Hepatocyte (in vitro differentiated cells): ENCODE results near the gene GTF3C1. TPM values are rescaled to one million over a fixed set of nuclear protein-coding genes. Genes with fewer than 3 reads are reported as not detected.

Experiments
- DNase-seq: peaks from one replicate; pipeline ENCODE4 v3.0.0-alpha.2; 2016; ENCODE audit warnings: low spot score
- H2AFZ ChIP-seq: fragments of 200-600 bp; sonication (generic); 2 replicates; pipeline ENCODE4 v1.6.0; 2016; ENCODE audit warnings: antibody characterized with exemption, mild to moderate bottlenecking
- H3K27ac ChIP-seq: fragments of 200-600 bp; sonication (generic); 2 replicates; pipeline ENCODE4 v1.5.1; 2016; ENCODE audit warnings: mild to moderate bottlenecking
- H3K27me3 ChIP-seq: fragments of 200-600 bp; sonication (generic); 2 replicates; pipeline ENCODE4 v1.6.1; 2016
- H3K36me3 ChIP-seq: fragments of 200-600 bp; sonication (generic); replicated peaks from 2 replicates; pipeline ENCODE4 v1.5.1; 2016; ENCODE audit warnings: low read depth; ENCODE audit not compliant: insufficient read depth
- H3K4me1 ChIP-seq: fragments of 200-600 bp; sonication (generic); 2 replicates; pipeline ENCODE4 v1.5.1; 2016; ENCODE audit warnings: mild to moderate bottlenecking, moderate library complexity; ENCODE audit not compliant: insufficient read depth
- H3K4me2 ChIP-seq: fragments of 200-600 bp; sonication (generic); 2 replicates; pipeline ENCODE4 v1.6.0; 2016
- H3K4me3 ChIP-seq: fragments of 200-600 bp; sonication (generic); 2 replicates; pipeline ENCODE4 v1.5.1; 2016; ENCODE audit warnings: mild to moderate bottlenecking
- H3K79me2 ChIP-seq: fragments of 200-600 bp; sonication (generic); 2 replicates; pipeline ENCODE4 v1.6.0; 2017; ENCODE audit warnings: mild to moderate bottlenecking
- H3K9me2 ChIP-seq: fragments of 200-600 bp; sonication (generic); replicated peaks from 2 replicates; pipeline ENCODE4 v1.6.0; 2017; ENCODE audit warnings: mild to moderate bottlenecking; ENCODE audit not compliant: insufficient read depth
- H3K9me3 ChIP-seq: fragments of 200-600 bp; sonication (generic); 2 replicates; pipeline ENCODE4 v1.5.1; 2016; ENCODE audit warnings: low read depth, mild to moderate bottlenecking
- H4K20me1 ChIP-seq: fragments of 200-600 bp; sonication (generic); 2 replicates; pipeline ENCODE4 v1.6.0; 2016; ENCODE audit warnings: mild to moderate bottlenecking; ENCODE audit not compliant: insufficient read depth, poor library complexity, severe bottlenecking
- EZH2 ChIP-seq: fragments of 200-600 bp; sonication (generic); IDR thresholded peaks from 2 replicates; pipeline ENCODE4 v1.6.1; 2016; ENCODE audit warnings: antibody characterized with exemption, mild to moderate bottlenecking, borderline replicate concordance
- EZH2phosphoT487 ChIP-seq: fragments of 200-600 bp; sonication (generic); IDR thresholded peaks from one replicate; pipeline ENCODE4 v1.6.1; 2018; ENCODE audit warnings: antibody characterized with exemption, mild to moderate bottlenecking, low read depth, moderate library complexity; ENCODE audit not compliant: unreplicated experiment, severe bottlenecking
- WGBS: methylation state at CpG from one replicate; pipeline ENCODE4 v1.1.6; 2016; ENCODE audit warnings: low lambda C conversion rate; ENCODE audit errors: missing lambda C conversion rate; 5-methylcytosine and 5-hydroxymethylcytosine counted together
- polyA plus RNA-seq: library from polyadenylated mRNA; unstranded; fragments of >200 nt; fragmentation: Nextera tagmentation; extraction: Ambion mirVana; gene quantifications from 2 replicates; pipeline ENCODE4 v1.2.1, GENCODE V29; 2016
- total RNA-seq: library from RNA; depleted of rRNA; stranded (reverse); fragments of >200 nt; gene quantifications from 2 replicates; pipeline ENCODE4 v1.2.3, GENCODE V29; 2014
- TF ChIP-seq, protein P1 (sequence below): fragments of 200-600 bp; sonication (generic); IDR thresholded peaks from 2 replicates; pipeline ENCODE4 v1.5.1; 2016; ENCODE audit warnings: antibody characterized with exemption, mild to moderate bottlenecking; ENCODE audit not compliant: poor library complexity

The GTF3C1 gene
- total and polyA plus RNA-seq, 2 experiments from 2014 or later: 41.5 to 59.6 TPM

- WGBS: 87% methylated on average over 15 of the region's 15 CpGs
- H3K27me3 ChIP-seq: no peaks in the 10 kb centered on the region
- TF ChIP-seq, protein P1, sequence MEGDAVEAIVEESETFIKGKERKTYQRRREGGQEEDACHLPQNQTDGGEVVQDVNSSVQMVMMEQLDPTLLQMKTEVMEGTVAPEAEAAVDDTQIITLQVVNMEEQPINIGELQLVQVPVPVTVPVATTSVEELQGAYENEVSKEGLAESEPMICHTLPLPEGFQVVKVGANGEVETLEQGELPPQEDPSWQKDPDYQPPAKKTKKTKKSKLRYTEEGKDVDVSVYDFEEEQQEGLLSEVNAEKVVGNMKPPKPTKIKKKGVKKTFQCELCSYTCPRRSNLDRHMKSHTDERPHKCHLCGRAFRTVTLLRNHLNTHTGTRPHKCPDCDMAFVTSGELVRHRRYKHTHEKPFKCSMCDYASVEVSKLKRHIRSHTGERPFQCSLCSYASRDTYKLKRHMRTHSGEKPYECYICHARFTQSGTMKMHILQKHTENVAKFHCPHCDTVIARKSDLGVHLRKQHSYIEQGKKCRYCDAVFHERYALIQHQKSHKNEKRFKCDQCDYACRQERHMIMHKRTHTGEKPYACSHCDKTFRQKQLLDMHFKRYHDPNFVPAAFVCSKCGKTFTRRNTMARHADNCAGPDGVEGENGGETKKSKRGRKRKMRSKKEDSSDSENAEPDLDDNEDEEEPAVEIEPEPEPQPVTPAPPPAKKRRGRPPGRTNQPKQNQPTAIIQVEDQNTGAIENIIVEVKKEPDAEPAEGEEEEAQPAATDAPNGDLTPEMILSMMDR: no peak
- no peak for TF ChIP-seq EZH2
- TF ChIP-seq EZH2phosphoT487: no peak
These were observed 117.8 kb downstream of the GTF3C1 start for GRCh38 chr16:27431773-27432532.

DNA sequence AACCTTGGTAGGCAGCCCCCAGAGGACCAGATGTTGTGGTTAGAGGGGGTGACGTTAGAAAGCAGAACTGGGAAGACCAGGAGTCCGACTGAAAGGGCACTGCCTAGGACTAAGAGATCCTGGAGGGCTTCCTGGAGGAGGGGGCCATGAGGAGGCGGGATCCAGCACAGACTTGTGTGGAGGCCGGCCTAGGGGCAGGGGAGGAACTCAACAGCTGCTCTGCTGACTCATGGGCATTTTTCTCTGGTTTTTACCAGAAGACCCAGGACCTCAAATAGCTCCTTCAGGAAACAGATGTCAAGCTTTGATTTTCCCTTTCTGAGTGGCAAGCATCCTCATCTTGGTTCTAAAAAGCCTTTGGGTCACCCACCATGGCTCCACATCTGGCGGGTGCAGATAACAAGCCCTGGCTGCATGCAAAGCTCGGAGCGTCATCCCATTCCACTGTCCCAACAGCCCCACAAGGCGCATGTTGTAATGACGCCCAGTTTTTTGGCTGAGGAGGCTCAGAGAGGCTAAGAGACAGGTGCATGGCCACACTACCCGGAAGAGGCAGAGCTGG is 118.7 kb downstream of the GTF3C1 start:
- Histone ChIP-seq H3K9me3 (no peaks in the 10 kb centered on the region), H3K79me2 (no peaks in the 10 kb centered on the region), H3K4me3 (no peak overlapping the region), H3K9me2 (no peaks in the 10 kb centered on the region), H3K27ac (no peak overlapping the region), H4K20me1 (no peaks in the 10 kb centered on the region), H3K27me3 (no peaks in the 10 kb centered on the region), H3K4me1 (no peaks in the 10 kb centered on the region), H2AFZ (no peak overlapping the region), H3K36me3 (no peaks in the 10 kb centered on the region), H3K4me2 (no peak overlapping the region)
- no peak for DNase-seq
- 87% methylated on average over 10 of the region's 10 CpGs for WGBS
- TF ChIP-seq, protein P1: no peak
- TF ChIP-seq EZH2phosphoT487 (no peak), EZH2 (no peak)

More at GRCh38 chr16:27431773-27432532, 117.8 kb downstream of the GTF3C1 start:
- Histone ChIP-seq H3K4me2 (no peak overlapping the region), H3K27ac (no peak overlapping the region), H3K4me3 (no peak overlapping the region), H3K9me2 (no peaks in the 10 kb centered on the region), H4K20me1 (no peaks in the 10 kb centered on the region), H3K9me3 (no peaks in the 10 kb centered on the region), H2AFZ (no peak overlapping the region), H3K4me1 (no peaks in the 10 kb centered on the region), H3K79me2 (no peaks in the 10 kb centered on the region), H3K36me3 (no peaks in the 10 kb centered on the region)
- DNase-seq: no peak

DNA sequence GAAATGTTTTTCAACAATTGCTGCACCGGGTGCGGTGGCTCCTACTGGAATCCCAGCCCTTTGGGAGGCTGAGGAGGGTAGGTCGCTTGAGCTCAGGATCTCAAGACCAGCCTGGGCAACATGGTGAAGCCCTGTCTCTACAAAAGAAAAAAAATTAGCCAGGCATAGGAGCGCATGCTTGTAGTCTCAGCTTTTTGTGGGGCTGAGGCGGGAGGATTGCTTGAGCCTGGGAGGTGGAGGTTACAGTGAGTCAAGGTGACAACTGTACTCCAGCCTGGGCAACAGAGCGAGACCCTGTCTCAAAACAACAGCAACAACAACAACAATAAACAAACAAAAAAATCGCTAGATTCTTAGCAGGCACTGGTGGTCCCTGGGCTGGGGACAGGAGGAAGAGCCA is 119.2 kb downstream of the GTF3C1 start:
- H3K79me2 ChIP-seq: no peaks in the 10 kb centered on the region
- DNase-seq: no peak
- H3K4me2 ChIP-seq: no peak overlapping the region
- H3K27ac ChIP-seq: no peak overlapping the region
- TF ChIP-seq, protein P1: no peak
- TF ChIP-seq EZH2 (no peak), EZH2phosphoT487 (no peak)
- no peaks in the 10 kb centered on the region for H3K36me3 ChIP-seq
- no peaks in the 10 kb centered on the region for H3K9me3 ChIP-seq
- no peaks in the 10 kb centered on the region for H4K20me1 ChIP-seq
- H3K4me1 ChIP-seq: no peaks in the 10 kb centered on the region
- WGBS: 93% methylated on average over 7 of the region's 7 CpGs
- no peak overlapping the region for H2AFZ ChIP-seq
- no peak overlapping the region for H3K4me3 ChIP-seq
- no peaks in the 10 kb centered on the region for H3K27me3 ChIP-seq
- H3K9me2 ChIP-seq: no peaks in the 10 kb centered on the region
